ENCODE data around the gene PTPN4. TPM values are rescaled to one million over a fixed set of nuclear protein-coding genes. Genes with fewer than 3 reads are reported as not detected.

Gene PTPN4
- polyA plus RNA-seq, 1 experiment = 11.8 TPM

DNA sequence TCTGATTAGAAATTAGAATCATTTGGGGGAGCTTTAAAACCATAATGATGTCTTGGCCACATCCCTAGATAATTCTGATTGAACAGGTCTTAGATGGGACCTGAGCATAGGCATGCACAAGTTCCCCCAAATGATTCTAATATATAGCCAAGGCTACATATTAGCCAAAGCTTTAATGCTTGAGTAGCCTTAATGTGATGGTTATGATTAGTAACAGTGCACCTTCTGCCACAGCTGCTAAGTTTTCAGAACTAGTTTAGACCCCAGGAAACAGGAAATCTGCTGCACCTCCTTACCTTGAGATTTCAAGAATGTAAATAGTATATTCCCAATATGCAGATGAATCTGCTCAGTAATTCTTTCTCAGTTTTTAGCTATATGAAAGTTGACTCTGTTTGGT, 119.8 kb downstream of the PTPN4 start:
- POLR2A ChIA-PET = no interaction called here
- no peaks in the 10 kb centered on the region for H3K27me3 ChIP-seq (ENCODE audit: control insufficient read depth, insufficient read depth, low read length)
- no peak overlapping the region for H3K4me3 ChIP-seq (ENCODE audit: low read depth, low read length)
- CTCF ChIA-PET = interaction anchor here (0.6 kb wide), 1 partner anchor 196 kb away, joined by 3 read pairs; no protein-coding TSS in a partner anchor
- DNase-seq (ENCODE audit: low read depth) = no peak
- no peaks in the 10 kb centered on the region for H3K36me3 ChIP-seq (ENCODE audit: control insufficient read depth, insufficient read depth, low read length)
- TF ChIP-seq, protein P1, sequence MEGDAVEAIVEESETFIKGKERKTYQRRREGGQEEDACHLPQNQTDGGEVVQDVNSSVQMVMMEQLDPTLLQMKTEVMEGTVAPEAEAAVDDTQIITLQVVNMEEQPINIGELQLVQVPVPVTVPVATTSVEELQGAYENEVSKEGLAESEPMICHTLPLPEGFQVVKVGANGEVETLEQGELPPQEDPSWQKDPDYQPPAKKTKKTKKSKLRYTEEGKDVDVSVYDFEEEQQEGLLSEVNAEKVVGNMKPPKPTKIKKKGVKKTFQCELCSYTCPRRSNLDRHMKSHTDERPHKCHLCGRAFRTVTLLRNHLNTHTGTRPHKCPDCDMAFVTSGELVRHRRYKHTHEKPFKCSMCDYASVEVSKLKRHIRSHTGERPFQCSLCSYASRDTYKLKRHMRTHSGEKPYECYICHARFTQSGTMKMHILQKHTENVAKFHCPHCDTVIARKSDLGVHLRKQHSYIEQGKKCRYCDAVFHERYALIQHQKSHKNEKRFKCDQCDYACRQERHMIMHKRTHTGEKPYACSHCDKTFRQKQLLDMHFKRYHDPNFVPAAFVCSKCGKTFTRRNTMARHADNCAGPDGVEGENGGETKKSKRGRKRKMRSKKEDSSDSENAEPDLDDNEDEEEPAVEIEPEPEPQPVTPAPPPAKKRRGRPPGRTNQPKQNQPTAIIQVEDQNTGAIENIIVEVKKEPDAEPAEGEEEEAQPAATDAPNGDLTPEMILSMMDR (IDR thresholded peaks at IDR 0.05; ENCODE audit: insufficient read depth, low read depth, low read length) = no peak

DNA sequence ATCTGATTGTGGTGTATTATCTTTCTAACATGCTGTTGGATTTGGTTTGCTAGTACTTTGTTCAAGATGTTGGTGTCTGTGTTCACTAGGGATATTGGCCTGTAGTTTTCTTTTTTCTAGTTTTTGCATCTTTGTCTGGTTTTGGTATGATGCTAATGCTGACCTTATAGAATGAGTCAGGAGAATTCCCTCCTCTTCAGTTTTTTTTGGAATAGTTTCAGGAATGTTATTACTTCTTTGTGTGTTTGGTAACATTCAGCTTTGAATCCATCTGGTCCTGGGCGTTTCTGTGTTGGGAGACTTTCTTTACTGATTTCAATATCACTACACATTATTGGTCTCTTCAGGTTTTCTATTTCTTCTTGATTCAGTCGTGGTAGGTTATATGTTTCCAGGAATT, 129.0 kb downstream of the PTPN4 start:
- Histone ChIP-seq H3K4me3 (ENCODE audit: low read depth, low read length) (no peak overlapping the region), H3K27me3 (ENCODE audit: control insufficient read depth, insufficient read depth, low read length) (no peaks in the 10 kb centered on the region), H3K36me3 (ENCODE audit: control insufficient read depth, insufficient read depth, low read length) (no peaks in the 10 kb centered on the region)
- POLR2A ChIA-PET = no interaction called here
- TF ChIP-seq, protein P1 (IDR thresholded peaks at IDR 0.05; ENCODE audit: insufficient read depth, low read depth, low read length) = no peak
- CTCF ChIA-PET = no interaction called here
- peak; percentile 67 for DNase-seq (ENCODE audit: low read depth)

DNA sequence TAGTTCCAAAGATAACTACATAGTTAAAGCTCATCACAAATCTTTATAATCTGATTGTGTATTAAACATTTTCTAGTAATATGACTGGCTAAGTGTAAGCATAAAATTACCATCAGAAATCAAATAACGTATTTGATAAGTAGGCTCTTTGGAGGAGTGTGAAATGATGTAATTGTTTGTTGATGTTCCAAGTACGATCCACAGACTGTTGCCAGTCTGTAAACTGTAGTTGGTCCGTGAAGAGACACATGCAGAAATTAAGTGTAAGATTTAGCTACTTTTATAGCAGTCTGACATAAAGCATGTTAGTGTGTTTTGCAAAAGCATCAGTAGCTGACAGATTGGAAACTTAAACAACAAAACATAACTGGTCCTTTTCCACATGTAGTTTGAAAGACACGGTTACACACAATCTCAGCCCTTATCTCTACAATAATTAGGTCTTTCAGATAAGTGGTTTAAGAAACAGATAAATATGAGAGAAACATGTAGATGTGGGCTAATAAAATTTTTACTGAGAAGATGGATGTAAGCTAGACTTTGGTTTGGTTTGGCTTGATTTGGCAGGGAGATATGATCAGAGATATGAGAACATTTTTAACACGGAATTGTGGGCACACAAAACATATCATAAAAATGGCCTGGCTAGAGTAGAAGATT, 138.1 kb downstream of the PTPN4 start:
- ChIA-PET POLR2A (no interaction called here), CTCF (interaction anchor here (0.9 kb wide), 1 partner anchor 112 kb away, joined by 3 read pairs; no protein-coding TSS in a partner anchor)
- no peak overlapping the region for H3K4me3 ChIP-seq (ENCODE audit: low read depth, low read length)
- no peak for DNase-seq (ENCODE audit: low read depth)
- H3K36me3 ChIP-seq (ENCODE audit: control insufficient read depth, insufficient read depth, low read length) = peaks cover 3% of the 10 kb centered on the region
- TF ChIP-seq, protein P1 (IDR thresholded peaks at IDR 0.05; ENCODE audit: insufficient read depth, low read depth, low read length) = no peak
- no peaks in the 10 kb centered on the region for H3K27me3 ChIP-seq (ENCODE audit: control insufficient read depth, insufficient read depth, low read length)

DNA sequence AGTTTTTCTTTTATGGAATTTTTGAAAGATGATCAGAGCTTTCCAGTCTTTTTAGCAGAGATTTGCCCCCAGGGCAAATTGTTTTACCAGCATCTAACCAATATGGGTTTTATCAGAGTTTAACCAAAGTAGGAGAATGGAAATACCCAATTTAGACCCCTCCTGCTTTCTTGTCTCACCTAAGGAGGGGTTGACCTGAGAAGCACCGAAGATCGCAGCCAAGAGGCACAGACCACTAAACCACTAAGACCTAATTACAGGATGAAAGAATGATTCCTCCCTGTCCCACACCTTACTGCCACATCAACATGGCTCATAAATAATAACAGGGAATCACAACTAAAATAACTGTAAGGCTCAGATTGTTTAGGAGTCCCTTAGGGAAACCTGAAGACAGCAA, 141.3 kb downstream of the PTPN4 start:
- H3K36me3 ChIP-seq (ENCODE audit: control insufficient read depth, insufficient read depth, low read length) = peaks cover 3% of the 10 kb centered on the region
- ChIA-PET CTCF (no interaction called here), POLR2A (no interaction called here)
- H3K27me3 ChIP-seq (ENCODE audit: control insufficient read depth, insufficient read depth, low read length) = no peaks in the 10 kb centered on the region
- DNase-seq (ENCODE audit: low read depth) = no peak
- TF ChIP-seq, protein P1 (IDR thresholded peaks at IDR 0.05; ENCODE audit: insufficient read depth, low read depth, low read length) = no peak
- H3K4me3 ChIP-seq (ENCODE audit: low read depth, low read length) = no peak overlapping the region

DNA sequence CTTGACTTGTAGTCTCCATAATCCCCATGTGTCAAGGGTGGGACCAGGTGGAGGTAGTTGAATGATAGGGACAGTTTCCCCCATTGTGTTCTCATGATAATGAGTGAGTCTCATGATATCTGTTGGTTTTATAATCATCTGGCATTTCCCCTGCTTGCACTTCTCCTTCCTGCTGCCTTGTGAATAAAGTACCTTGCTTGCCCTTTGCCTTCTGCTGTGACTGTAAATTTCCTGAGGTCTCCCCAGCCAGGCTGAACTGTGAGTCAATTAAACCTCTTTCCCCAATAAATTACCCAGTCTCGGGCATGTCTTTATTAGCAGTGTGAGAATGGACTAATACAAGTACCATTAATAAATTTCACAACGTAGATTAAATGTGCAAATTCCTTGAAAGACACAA, 150.8 kb downstream of the PTPN4 start:
- ChIA-PET CTCF (no interaction called here), POLR2A (no interaction called here)
- Histone ChIP-seq H3K4me3 (ENCODE audit: low read depth, low read length) (no peak overlapping the region), H3K27me3 (ENCODE audit: control insufficient read depth, insufficient read depth, low read length) (no peaks in the 10 kb centered on the region), H3K36me3 (ENCODE audit: control insufficient read depth, insufficient read depth, low read length) (no peaks in the 10 kb centered on the region)
- TF ChIP-seq, protein P1 (IDR thresholded peaks at IDR 0.05; ENCODE audit: insufficient read depth, low read depth, low read length) = no peak
- DNase-seq (ENCODE audit: low read depth) = no peak
